Endothelial cell of umbilical vein (primary cell): ENCODE results near the gene S100A5. TPM values are rescaled to one million over a fixed set of nuclear protein-coding genes. Genes with fewer than 3 reads are reported as not detected.

Source experiments
- BruUV-seq: library from RNA; stranded (reverse); fragments of 400-500 nt; replicated peaks from 2 replicates; lab custom pipeline; 2021; lab: Mats Ljungman, UMichigan
- CTCF ChIA-PET: fragments of 300-600, 350-600 bp; sonication (Branson Sonifier 250); formaldehyde crosslinking; loops from one replicate; lab custom pipeline; 2021; ENCODE audit warnings: antibody characterized with exemption, inconsistent platforms; lab: Charles Lee
- POLR2A ChIA-PET: fragments of 300-600, 350-600 bp; sonication (Branson Sonifier 250); formaldehyde crosslinking; loops from one replicate; lab custom pipeline; 2021; ENCODE audit warnings: antibody characterized with exemption, inconsistent platforms; lab: Charles Lee
- DNase-seq: peaks from one replicate; pipeline ENCODE4 v3.0.0-alpha.2; 2011; ENCODE audit warnings: low read depth, low spot score
- FAIRE-seq: peaks from 2 replicates; lab custom pipeline; 2011; peaks lifted over from hg19 to GRCh38; lab: Jason Lieb, UNC
- H2AFZ ChIP-seq: 2 replicates; pipeline ENCODE4 v1.6.0; 2012; ENCODE audit warnings: low read depth, low read length, control low read depth, inconsistent platforms
- H3K27ac ChIP-seq: 2 replicates; pipeline ENCODE4 v1.5.1; 2011; ENCODE audit warnings: low read depth, mild to moderate bottlenecking, control low read depth, low read length, moderate library complexity; ENCODE audit not compliant: insufficient read depth
- H3K27me3 ChIP-seq, 2 experiments: 2 replicates each; pipeline versions ENCODE4 v1.6.0 to v1.6.1; 2011; ENCODE audit warnings: low read length in 2 of 2, mixed read lengths in 1 of 2; ENCODE audit not compliant: control insufficient read depth in 2 of 2, insufficient read depth in 2 of 2
- H3K36me3 ChIP-seq, 2 experiments: 2 replicates in 1 of 2; 3 replicates in 1 of 2; pipeline ENCODE4 v1.5.1; 2011; ENCODE audit warnings: low read length in 2 of 2, mild to moderate bottlenecking in 1 of 2, moderate library complexity in 1 of 2; ENCODE audit not compliant: control insufficient read depth in 2 of 2, insufficient read depth in 2 of 2; ENCODE audit errors: extremely low read depth in 1 of 2
- H3K4me1 ChIP-seq: 3 replicates; pipeline ENCODE4 v1.5.1; 2011; ENCODE audit warnings: mild to moderate bottlenecking, low read length; ENCODE audit not compliant: control insufficient read depth, insufficient read depth; ENCODE audit errors: extremely low read depth
- H3K4me2 ChIP-seq: 2 replicates; pipeline ENCODE4 v1.6.1; 2011; ENCODE audit warnings: low read length, control low read depth, mixed read lengths; ENCODE audit not compliant: insufficient read depth
- H3K4me3 ChIP-seq, 3 experiments: fragments of 200-600 bp in 1 of 3; sonication (generic), shearing (Covaris generic) in 1 of 3; replicated peaks in 1 of 3; 2 replicates each; pipeline ENCODE4 v1.5.1; 2011 to 2016; ENCODE audit warnings: control low read depth in 3 of 3, low read length in 3 of 3, mild to moderate bottlenecking in 2 of 3, inconsistent platforms in 1 of 3, low read depth in 1 of 3, moderate library complexity in 1 of 3; ENCODE audit not compliant: insufficient read depth in 1 of 3
- H3K79me2 ChIP-seq: 2 replicates; pipeline ENCODE4 v1.6.0; 2012; ENCODE audit warnings: low read length, inconsistent platforms; ENCODE audit not compliant: control insufficient read depth, insufficient read depth
- H3K9ac ChIP-seq: replicated peaks from 2 replicates; pipeline ENCODE3; 2011; ENCODE audit warnings: low read length, control low read depth; ENCODE audit not compliant: insufficient read depth; ENCODE audit errors: extremely low read depth
- H3K9me1 ChIP-seq: replicated peaks from 3 replicates; pipeline ENCODE4 v1.6.0; 2011; ENCODE audit warnings: mild to moderate bottlenecking, low read length; ENCODE audit not compliant: control insufficient read depth, insufficient read depth; ENCODE audit errors: extremely low read depth
- H3K9me3 ChIP-seq: replicated peaks from 2 replicates; pipeline ENCODE4 v1.5.1; 2012; ENCODE audit warnings: low read length, inconsistent platforms; ENCODE audit not compliant: control insufficient read depth, insufficient read depth
- H4K20me1 ChIP-seq: replicated peaks from 2 replicates; pipeline ENCODE3; 2011; ENCODE audit warnings: mild to moderate bottlenecking, low read length; ENCODE audit not compliant: control insufficient read depth, insufficient read depth; ENCODE audit errors: extremely low read depth
- CTCF ChIP-seq, 2 donors: IDR thresholded peaks; 1 replicate in 1 of 2; 2 replicates in 1 of 2; pipeline ENCODE4 v1.5.1; 2011; ENCODE audit warnings: low read length in 2 of 2, mild to moderate bottlenecking in 2 of 2, moderate library complexity in 2 of 2, control low read depth in 1 of 2, inconsistent platforms in 1 of 2, low read depth in 1 of 2; ENCODE audit not compliant: insufficient read depth in 1 of 2; ENCODE audit errors: extremely low read depth in 1 of 2
- EZH2 ChIP-seq: IDR thresholded peaks from 2 replicates; pipeline ENCODE4 v1.6.1; 2012; ENCODE audit warnings: borderline replicate concordance, low read depth, mild to moderate bottlenecking, moderate library complexity, low read length, inconsistent platforms; ENCODE audit not compliant: severe bottlenecking
- FOS ChIP-seq: IDR thresholded peaks from 2 replicates; pipeline ENCODE4 v1.6.1; 2011; ENCODE audit warnings: mild to moderate bottlenecking, low read length, moderate library complexity, borderline replicate concordance; ENCODE audit not compliant: insufficient read depth
- GATA2 ChIP-seq: IDR thresholded peaks from 2 replicates; pipeline ENCODE4 v1.7.0; 2011; ENCODE audit warnings: low read depth, mild to moderate bottlenecking, moderate library complexity, mixed read lengths, low read length; ENCODE audit not compliant: insufficient read length, insufficient read depth
- JUN ChIP-seq: IDR thresholded peaks from 2 replicates; pipeline ENCODE4 v1.6.1; 2011; ENCODE audit warnings: borderline replicate concordance, low read depth; ENCODE audit not compliant: insufficient read length, insufficient read depth
- MAX ChIP-seq: IDR thresholded peaks from 2 replicates; pipeline ENCODE4 v1.6.1; 2011; ENCODE audit not compliant: insufficient read depth, insufficient read length
- MYC ChIP-seq: IDR thresholded peaks from one replicate; pipeline ENCODE4 v1.6.1; 2011; ENCODE audit warnings: mild to moderate bottlenecking, low read depth, low read length
- POLR2A ChIP-seq: IDR thresholded peaks from 2 replicates; pipeline ENCODE4 v1.6.1; 2012; ENCODE audit warnings: low read depth, mild to moderate bottlenecking, control low read depth, low read length
- POLR2AphosphoS5 ChIP-seq: IDR thresholded peaks from 2 replicates; pipeline ENCODE4 v1.6.1; 2012; ENCODE audit warnings: low read depth, mild to moderate bottlenecking, control low read depth, low read length, moderate library complexity; ENCODE audit not compliant: insufficient read depth
- dilution Hi-C: fragments of 300-500 bp; cut with MboI; formaldehyde crosslinking; loops from one replicate; pipeline ENCODE4 v1.15.0; 2019; ENCODE audit warnings: low sequenced_read_pairs; ENCODE audit not compliant: extremely low pct_ligation_motif_present
- intact Hi-C: fragments of 100-400 bp; cut with micrococcal nuclease; formaldehyde crosslinking; loops from one replicate; pipeline ENCODE4 v1.10.0; 2022
- polyA plus RNA-seq, 4 experiments: library from polyadenylated mRNA; depleted of rRNA in 3 of 4; stranded (reverse) in 3 of 4; unstranded in 1 of 4; fragments of >200 nt; gene quantifications; 2 replicates each; pipeline versions ENCODE4 v1.2.1 to v1.2.3, GENCODE V29; 2011 to 2012; ENCODE audit warnings: missing spikeins in 1 of 4
- total RNA-seq: library from RNA; stranded (reverse); gene quantifications from 2 replicates; pipeline ENCODE4 v1.2.3, GENCODE V29; 2021

S100A5 gene
- total and polyA plus RNA-seq, 2 donors (not counting 3 experiments of a cell fraction or from before 2014, with no cell fraction given): not detected

DNA sequence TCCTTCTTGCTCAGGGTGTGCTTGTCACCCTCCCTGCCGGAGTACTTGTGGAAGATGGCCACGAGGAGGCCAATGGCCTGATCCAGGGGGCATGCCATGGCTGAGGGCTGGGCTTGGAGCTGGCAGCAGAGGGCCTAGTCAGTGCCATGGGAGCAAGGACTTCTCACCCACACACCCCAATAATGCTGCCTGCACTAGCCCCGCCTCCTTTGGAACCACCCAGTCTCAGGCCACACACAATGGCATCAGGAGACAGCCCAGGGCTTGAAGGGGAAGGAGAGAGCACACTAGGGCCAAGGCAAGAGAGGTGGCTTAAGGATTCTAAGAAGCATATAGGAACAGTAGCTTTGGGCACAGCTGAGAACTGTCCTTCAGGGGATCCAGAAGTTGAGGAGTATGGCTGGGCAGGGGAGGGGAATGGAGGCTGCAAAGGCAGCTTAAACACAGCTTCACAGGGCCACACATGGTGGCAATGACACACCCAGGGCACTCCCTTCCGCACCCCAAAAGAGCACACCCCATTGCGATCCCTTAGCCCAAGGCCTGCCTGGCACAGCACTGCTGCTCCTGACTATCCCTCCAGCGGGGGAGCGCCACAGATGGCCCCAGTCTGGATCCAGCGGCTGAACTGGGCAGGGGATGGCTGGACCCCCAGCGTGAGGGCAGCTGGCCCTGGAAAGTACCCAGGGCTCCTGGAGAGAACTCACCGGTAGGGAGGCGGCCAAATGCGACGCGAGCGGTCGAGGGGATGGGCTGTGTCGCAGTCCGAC is 5.3 kb downstream of the S100A5 start, which contains the start of gene S100A6:
S100A6 (minus strand) TSS at position 750 of the 770 bp plus-strand sequence; CDS start at position 98, 652 bp downstream.
- H2AFZ ChIP-seq: peak within 1 kb of the TSS; percentile 14
- H3K79me2 ChIP-seq: peaks cover 15% of the 10 kb centered on the region
- dilution Hi-C loops (no loop called here), intact Hi-C loops (loop anchor here (1.0 kb wide), 1 partner anchor 14 kb away; the partner anchor contains the start of gene S100A3)
- H4K20me1 ChIP-seq: no peaks in the 10 kb centered on the region
- TF ChIP-seq EZH2 (no peak), MAX (no peak), POLR2A (peak; percentile 98), JUN (no peak), GATA2 (no peak), CTCF (IDR thresholded peaks at IDR 0.05; ENCODE audit: extremely low read depth in 1 of 2, insufficient read depth in 1 of 2, low read depth in 1 of 2, low read length in 2 of 2) (peak; percentile 5 to 15), POLR2AphosphoS5 (peak; percentile 97), FOS (no peak), MYC (no peak)
- peak; percentile 42 for DNase-seq
- no peaks in the 10 kb centered on the region for H3K36me3 ChIP-seq
- peak within 1 kb of the TSS; percentile 34 to 84 (median 81) for H3K4me3 ChIP-seq
- no peaks in the 10 kb centered on the region for H3K9me1 ChIP-seq
- H3K4me1 ChIP-seq: peaks cover 43% of the 10 kb centered on the region
- POLR2A ChIA-PET: interaction anchor here (0.6 to 3.9 kb wide), 6 partner anchors 10 to 192 kb away, joined by 3 to 32 read pairs (median 6); partner anchors contain the start of genes CHTOP, INTS3, S100A2 and S100A4
- no peaks in the 10 kb centered on the region for H3K27me3 ChIP-seq
- peak within 1 kb of the TSS; percentile 91 for H3K4me2 ChIP-seq
- H3K9ac ChIP-seq: peak within 1 kb of the TSS; percentile 86
- BruUV-seq: TSS peak; percentile 82
- no peaks in the 10 kb centered on the region for H3K9me3 ChIP-seq
- CTCF ChIA-PET: interaction anchor here (0.7 to 5.8 kb wide), 13 partner anchors 9 to 92 kb away, joined by 3 to 216 read pairs (median 5); partner anchors contain the start of genes S100A1, S100A13, S100A2 and S100A3
- H3K27ac ChIP-seq: peak within 1 kb of the TSS; percentile 96
- FAIRE-seq: peak; percentile 78
